Measurements from ENCODE around the gene CKMT2. TPM values are rescaled to one million over a fixed set of nuclear protein-coding genes. Genes with fewer than 3 reads are reported as not detected.

The CKMT2 gene
- total and polyA plus RNA-seq, 2 of the 8 experiments (the other 6 are each of a cell fraction or from before 2014, with no cell fraction given): 2.4 to 5.0 TPM

- TF ChIP-seq CBX8 (IDR thresholded peaks at IDR 0.05; ENCODE audit: borderline replicate concordance, low read depth, low read length): no peak
Measured at GRCh38 chr5:81189875-81190498, 43.1 kb upstream of the CKMT2 start (continued).

Data from H1 (cell line).